HEK293 (cell line): Measurements from ENCODE around the gene SNTB2.

ENCODE experiments used
- CTCF ChIA-PET: fragments of 350-600 bp; formaldehyde crosslinking; extraction: SDS; loops from one replicate; lab custom pipeline; 2021; ENCODE audit warnings: antibody characterized with exemption; lab: Yijun Ruan, JAX
- POLR2A ChIA-PET: fragments of 300-600 bp; formaldehyde crosslinking; extraction: SDS; loops from one replicate; lab custom pipeline; 2020; ENCODE audit warnings: antibody characterized with exemption, inconsistent platforms; lab: Yijun Ruan, JAX
- H3K27ac ChIP-seq: fragments of 200-500 bp; sonication (Bioruptor generic); 2 replicates; pipeline ENCODE4 v1.5.1; 2014; ENCODE audit warnings: low read depth, low read length, control low read depth, inconsistent platforms; ENCODE audit errors: extremely low read depth
- H3K36me3 ChIP-seq, 2 experiments: fragments of 200-500 bp in 1 of 2; sonication (Bioruptor generic) in 1 of 2; 1 replicate in 1 of 2; 2 replicates in 1 of 2; pipeline ENCODE4 v1.5.1; 2014 to 2017; ENCODE audit warnings: inconsistent platforms in 2 of 2, low read length in 2 of 2; ENCODE audit not compliant: control insufficient read depth in 2 of 2, insufficient read depth in 1 of 2
- H3K4me1 ChIP-seq: fragments of 200-500 bp; sonication (Bioruptor generic); 2 replicates; pipeline ENCODE4 v1.5.1; 2014; ENCODE audit warnings: mild to moderate bottlenecking, low read length, inconsistent platforms; ENCODE audit not compliant: control insufficient read depth, insufficient read depth
- H3K4me3 ChIP-seq: 2 replicates; pipeline ENCODE4 v1.5.1; 2011; ENCODE audit warnings: low read depth, mild to moderate bottlenecking, control low read depth, low read length, moderate library complexity
- H3K9me3 ChIP-seq: fragments of 200-500 bp; sonication (Bioruptor generic); 2 replicates; pipeline ENCODE4 v1.5.1; 2014; ENCODE audit warnings: low read depth, low read length, inconsistent platforms; ENCODE audit not compliant: control insufficient read depth, insufficient read depth
- FEZF1 ChIP-seq: fragments of 450-650 bp; formaldehyde crosslinking; IDR thresholded peaks from 2 replicates; pipeline ENCODE4 v1.5.1; 2016; ENCODE audit warnings: missing biosample characterization, missing genetic modification characterization
- OVOL3 ChIP-seq: fragments of 450-650 bp; formaldehyde crosslinking; IDR thresholded peaks from 2 replicates; pipeline ENCODE4 v1.5.1; 2016; ENCODE audit warnings: missing biosample characterization, missing genetic modification characterization
- YY2 ChIP-seq: fragments of 450-650 bp; formaldehyde crosslinking; IDR thresholded peaks from 2 replicates; pipeline ENCODE4 v1.5.1; 2016; ENCODE audit warnings: missing biosample characterization, missing genetic modification characterization
- ZBTB10 ChIP-seq: fragments of 450-650 bp; formaldehyde crosslinking; IDR thresholded peaks from 2 replicates; pipeline ENCODE4 v1.5.1; 2016; ENCODE audit warnings: missing biosample characterization, missing genetic modification characterization
- ZBTB11 ChIP-seq: fragments of 450-650 bp; formaldehyde crosslinking; conservative IDR thresholded peaks from 2 replicates; pipeline ENCODE4 v1.5.1; 2016; ENCODE audit warnings: low read depth, missing biosample characterization, missing genetic modification characterization
- ZBTB20 ChIP-seq: fragments of 450-650 bp; formaldehyde crosslinking; IDR thresholded peaks from 2 replicates; pipeline ENCODE4 v1.5.1; 2016; ENCODE audit warnings: missing biosample characterization, missing genetic modification characterization
- ZBTB49 ChIP-seq: fragments of 450-650 bp; formaldehyde crosslinking; IDR thresholded peaks from 2 replicates; pipeline ENCODE4 v1.5.1; 2016; ENCODE audit warnings: missing biosample characterization, missing genetic modification characterization, low read depth
- ZNF10 ChIP-seq: fragments of 450-650 bp; formaldehyde crosslinking; IDR thresholded peaks from 2 replicates; pipeline ENCODE4 v1.5.1; 2017; ENCODE audit warnings: missing biosample characterization, missing genetic modification characterization
- ZNF26 ChIP-seq: fragments of 450-650 bp; formaldehyde crosslinking; IDR thresholded peaks from 2 replicates; pipeline ENCODE4 v1.5.1; 2016; ENCODE audit warnings: missing biosample characterization, missing genetic modification characterization
- ZNF280D ChIP-seq: fragments of 450-650 bp; formaldehyde crosslinking; IDR thresholded peaks from 2 replicates; pipeline ENCODE4 v1.5.1; 2016; ENCODE audit warnings: missing biosample characterization, missing genetic modification characterization
- ZNF335 ChIP-seq: fragments of 450-650 bp; formaldehyde crosslinking; conservative IDR thresholded peaks from 2 replicates; pipeline ENCODE4 v1.5.1; 2016; ENCODE audit warnings: missing biosample characterization, missing genetic modification characterization
- ZNF449 ChIP-seq: fragments of 450-650 bp; formaldehyde crosslinking; IDR thresholded peaks from 2 replicates; pipeline ENCODE4 v1.5.1; 2017; ENCODE audit warnings: missing biosample characterization, mild to moderate bottlenecking, missing genetic modification characterization, moderate library complexity
- ZNF558 ChIP-seq: fragments of 450-650 bp; formaldehyde crosslinking; IDR thresholded peaks from 2 replicates; pipeline ENCODE4 v1.5.1; 2016; ENCODE audit warnings: missing biosample characterization, missing genetic modification characterization
- ZNF600 ChIP-seq: fragments of 450-650 bp; formaldehyde crosslinking; IDR thresholded peaks from 2 replicates; pipeline ENCODE4 v1.5.1; 2016; ENCODE audit warnings: missing biosample characterization, missing genetic modification characterization
- ZSCAN4 ChIP-seq: fragments of 450-650 bp; formaldehyde crosslinking; IDR thresholded peaks from 2 replicates; pipeline ENCODE4 v1.5.1; 2017; ENCODE audit warnings: missing biosample characterization, missing genetic modification characterization
- ZXDB ChIP-seq: fragments of 450-650 bp; formaldehyde crosslinking; IDR thresholded peaks from 2 replicates; pipeline ENCODE4 v1.5.1; 2016; ENCODE audit warnings: missing biosample characterization, missing genetic modification characterization

Gene SNTB2

GRCh38 chr16:69193855-69194254 lies 6.9 kb downstream of the SNTB2 start (continued):
- TF ChIP-seq ZBTB10 (no peak), ZBTB20 (tag by site-specific recombination) (no peak), ZBTB11 (tag by site-specific recombination) (no peak), ZBTB49 (tag by site-specific recombination) (no peak), YY2 (tag by site-specific recombination) (no peak), ZSCAN4 (tag by site-specific recombination) (no peak)

GRCh38 chr16:69194488-69194887 lies 7.5 kb downstream of the SNTB2 start:
- no peak overlapping the region for H3K4me3 ChIP-seq
- H3K36me3 ChIP-seq: no peaks in the 10 kb centered on the region
- POLR2A ChIA-PET: no interaction called here
- TF ChIP-seq ZNF600 (tag by site-specific recombination) (no peak), ZNF280D (no peak)
- CTCF ChIA-PET: no interaction called here
- H3K27ac ChIP-seq: no peak overlapping the region
- no peaks in the 10 kb centered on the region for H3K9me3 ChIP-seq
- peaks cover 18% of the 10 kb centered on the region for H3K4me1 ChIP-seq

- no peaks in the 10 kb centered on the region for H3K36me3 ChIP-seq
- no peaks in the 10 kb centered on the region for H3K9me3 ChIP-seq
- CTCF ChIA-PET: interaction anchor here (0.5 kb wide), 1 partner anchor 297 kb away, joined by 3 read pairs; no protein-coding TSS in a partner anchor
- no peak overlapping the region for H3K4me3 ChIP-seq
- peaks cover 15% of the 10 kb centered on the region for H3K4me1 ChIP-seq
- no peak overlapping the region for H3K27ac ChIP-seq
- POLR2A ChIA-PET: no interaction called here
- TF ChIP-seq ZNF10: no peak
- TF ChIP-seq OVOL3 (tag by site-specific recombination): no peak
- TF ChIP-seq ZNF335: peak; percentile 49; the same call in 1 of the 2 replicates
- no peak for TF ChIP-seq ZNF558 (tag by site-specific recombination)
- TF ChIP-seq ZXDB: no peak
- TF ChIP-seq ZNF449: no peak
- TF ChIP-seq ZNF26: no peak
- no peak for TF ChIP-seq FEZF1
Measured at GRCh38 chr16:69195369-69196029, 8.5 kb downstream of the SNTB2 start.
